ENCODE measurements around the gene LAMP2.

- TF ChIP-seq EZH2phosphoT487 (IDR thresholded peaks at IDR 0.05; ENCODE audit: insufficient read depth, low read depth): no peak
- TF ChIP-seq EZH2 (IDR thresholded peaks at IDR 0.05; ENCODE audit: insufficient read depth, poor library complexity, severe bottlenecking): no peak
Measured at GRCh38 chrX:120517936-120518335, 48.8 kb upstream of the LAMP2 start.
